ENCODE data around the gene TRPV4. TPM values are rescaled to one million over a fixed set of nuclear protein-coding genes. Genes with fewer than 3 reads are reported as not detected.

Gene TRPV4
- total and polyA plus RNA-seq, 9 of the 15 experiments (the other 6 are each of a cell fraction or from before 2014, with no cell fraction given) = 0.13 TPM; not detected in 8

GRCh38 chr12:109831929-109832328 lies 1.3 kb downstream of the TRPV4 start (continued):
- TF ChIP-seq ZMIZ1 (IDR thresholded peaks at IDR 0.05; ENCODE audit: low read depth in 2 of 2, low read length in 2 of 2) (no peak), NFE2L1 (tag; IDR thresholded peaks at IDR 0.05; ENCODE audit: borderline replicate concordance, low read depth) (no peak)

GRCh38 chr12:109831365-109831764 lies 1.8 kb downstream of the TRPV4 start:
- H3K9me3 ChIP-seq (replicated peaks; ENCODE audit: control insufficient read depth, insufficient read depth, low read depth, low read length) = no peaks in the 10 kb centered on the region
- H3K4me2 ChIP-seq (ENCODE audit: insufficient read depth, low read length) = no peak overlapping the region
- no peaks in the 10 kb centered on the region for H3K36me3 ChIP-seq (ENCODE audit: control insufficient read depth, insufficient read depth, low read length)
- ChIA-PET CTCF (ENCODE audit: low intra/inter-chr PET ratio) (no interaction called here), POLR2A (interaction anchor here (1.0 kb wide), 1 partner anchor 11 kb away, joined by 3 read pairs; no protein-coding TSS in a partner anchor)
- no peak overlapping the region for H3K27ac ChIP-seq (ENCODE audit: extremely low read depth, low read depth, low read length)
- H3K4me1 ChIP-seq (replicated peaks in 1 of 2; ENCODE audit: control insufficient read depth in 2 of 2, insufficient read depth in 2 of 2, low read length in 2 of 2) = peaks cover 0 to 8% of the 10 kb centered on the region in 2 experiments; a peak in 1 of 5 replicates
- in situ Hi-C loops (cut with MboI) = no loop called here
- WGBS (ENCODE audit: insufficient coverage, low coverage, missing lambda C conversion rate) = 0% methylated on average over 6 of the region's 6 CpGs
- H4K20me1 ChIP-seq (replicated peaks; ENCODE audit: control insufficient read depth, insufficient read depth, low read length) = no peaks in the 10 kb centered on the region
- no peak overlapping the region for H3K4me3 ChIP-seq
- DNase-seq (ENCODE audit: extremely low read depth in 1 of 4, low spot score in 3 of 4) (no peak), ATAC-seq (no peak), FAIRE-seq (no peak)
- H3K79me2 ChIP-seq (ENCODE audit: control insufficient read depth, insufficient read depth, low read length) = no peaks in the 10 kb centered on the region
- intact Hi-C loops (cut with micrococcal nuclease) = no loop called here
- TF ChIP-seq ZBTB7A (IDR thresholded peaks at IDR 0.05; ENCODE audit: borderline replicate concordance, control insufficient read depth, low read depth, low read length) (no peak), RFX5 (IDR thresholded peaks at IDR 0.05; ENCODE audit: low read depth, low read length) (no peak), HOXB6 (CRISPR knock-in tag; IDR thresholded peaks at IDR 0.05; ENCODE audit: borderline replicate concordance) (no peak), ZNF644 (tag; IDR thresholded peaks at IDR 0.05; ENCODE audit: low read depth) (no peak), ZNF253 (CRISPR knock-in tag; conservative IDR thresholded peaks at IDR 0.05) (no peak)
- peaks cover 24 to 58% of the 10 kb centered on the region in 2 experiments; a peak in 4 of 5 replicates for H3K27me3 ChIP-seq (ENCODE audit: control insufficient read depth in 2 of 2, insufficient read depth in 2 of 2, low read length in 2 of 2)
- BruUV-seq (replicated peaks) = no TSS peak
- H3K9me1 ChIP-seq (ENCODE audit: control insufficient read depth, insufficient read depth, low read length) = no peaks in the 10 kb centered on the region
- H3K9ac ChIP-seq (ENCODE audit: insufficient read depth in 1 of 2, low read depth in 2 of 2, low read length in 2 of 2) = no peak overlapping the region
- no peak overlapping the region for H2AFZ ChIP-seq (ENCODE audit: low read depth, low read length)
